ENCODE data around the gene CALN1. TPM values are rescaled to one million over a fixed set of nuclear protein-coding genes. Genes with fewer than 3 reads are reported as not detected.

The CALN1 gene
- total and polyA plus RNA-seq, 2 of the 8 experiments (the other 6 are each of a cell fraction or from before 2014, with no cell fraction given), result 6.4 to 15.2 TPM

- TF ChIP-seq KDM1A (IDR thresholded peaks at IDR 0.05; ENCODE audit: borderline replicate concordance, low read length) (no peak), TCF12 (IDR thresholded peaks at IDR 0.05; ENCODE audit: low read depth, low read length) (no peak), POLR2A (IDR thresholded peaks at IDR 0.05; ENCODE audit: control extremely low read depth in 1 of 2, low read depth in 2 of 2, low read length in 2 of 2) (no peak)
- TF ChIP-seq, protein P1, sequence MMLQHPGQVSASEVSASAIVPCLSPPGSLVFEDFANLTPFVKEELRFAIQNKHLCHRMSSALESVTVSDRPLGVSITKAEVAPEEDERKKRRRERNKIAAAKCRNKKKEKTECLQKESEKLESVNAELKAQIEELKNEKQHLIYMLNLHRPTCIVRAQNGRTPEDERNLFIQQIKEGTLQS (IDR thresholded peaks at IDR 0.05; ENCODE audit: insufficient read depth, low read depth, low read length), result no peak
These were observed 298.0 kb downstream of the CALN1 start (continued) for GRCh38 chr7:72114129-72114528.

Data from H1 (cell line).